HEK293T (cell line): ENCODE data around the gene MAK.

Experiments
- ARNT ChIP-seq: fragments of 450-650 bp; IDR thresholded peaks from 2 replicates; pipeline ENCODE4 v1.6.1; 2017; ENCODE audit warnings: mild to moderate bottlenecking
- BHLHE40 ChIP-seq: fragments of 450-650 bp; IDR thresholded peaks from 2 replicates; pipeline ENCODE4 v1.6.1; 2016; ENCODE audit warnings: mild to moderate bottlenecking, moderate library complexity, borderline replicate concordance
- CTBP1 ChIP-seq: fragments of 450-650 bp; IDR thresholded peaks from 2 replicates; pipeline ENCODE4 v1.6.1; 2016; ENCODE audit warnings: borderline replicate concordance
- ELF4 ChIP-seq: fragments of 450-650 bp; IDR thresholded peaks from 2 replicates; pipeline ENCODE4 v1.6.1; 2017; ENCODE audit warnings: antibody characterized with exemption
- FOXM1 ChIP-seq: fragments of 450-650 bp; IDR thresholded peaks from 2 replicates; pipeline ENCODE4 v1.6.1; 2017; ENCODE audit warnings: mild to moderate bottlenecking, borderline replicate concordance
- HDGF ChIP-seq: fragments of 450-650 bp; IDR thresholded peaks from 2 replicates; pipeline ENCODE4 v1.6.1; 2017; ENCODE audit warnings: antibody characterized with exemption, borderline replicate concordance
- NFRKB ChIP-seq: fragments of 450-650 bp; IDR thresholded peaks from 2 replicates; pipeline ENCODE4 v1.6.1; 2016; ENCODE audit warnings: mild to moderate bottlenecking, moderate library complexity
- SP1 ChIP-seq: fragments of 450-650 bp; IDR thresholded peaks from 2 replicates; pipeline ENCODE4 v1.6.1; 2017
- SUZ12 ChIP-seq: fragments of 450-650 bp; IDR thresholded peaks from 2 replicates; pipeline ENCODE4 v1.6.1; 2016; ENCODE audit warnings: mild to moderate bottlenecking
- TARDBP ChIP-seq: fragments of 450-650 bp; IDR thresholded peaks from 2 replicates; pipeline ENCODE4 v1.6.1; 2016
- TF ChIP-seq, protein P1 (sequence below): fragments of 450-650 bp; IDR thresholded peaks from 2 replicates; pipeline ENCODE4 v1.6.1; 2016

DNA sequence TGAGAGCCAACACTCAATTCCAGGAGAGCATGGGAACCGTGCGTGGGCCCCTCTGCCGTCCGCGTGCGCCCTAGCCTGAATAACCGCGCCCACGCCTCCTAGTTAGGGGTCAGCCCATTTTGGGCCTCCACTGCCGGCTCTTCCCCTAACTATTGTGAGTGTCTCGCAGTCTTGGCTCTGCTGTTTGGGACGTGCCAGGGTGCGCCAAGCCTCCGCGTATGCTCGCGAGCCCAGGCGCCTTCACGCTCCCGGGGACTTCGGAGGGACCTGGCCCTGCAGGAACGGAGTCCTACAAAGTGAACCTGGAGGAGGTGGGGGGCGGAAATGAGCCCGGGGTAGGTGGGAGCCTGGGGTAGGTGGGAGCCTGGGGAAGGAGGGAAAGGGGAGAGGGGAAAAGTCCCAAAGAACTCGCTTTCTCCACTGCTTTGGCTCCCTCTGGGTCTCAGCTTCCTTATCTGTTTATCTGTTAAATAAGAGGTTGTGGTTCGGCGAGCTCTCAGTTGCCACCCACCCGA lies 44.4 kb upstream of the MAK start:
- TF ChIP-seq HDGF (no peak), SP1 (no peak), TARDBP (no peak), ELF4 (no peak), BHLHE40 (no peak), NFRKB (no peak), ARNT (no peak), FOXM1 (no peak), SUZ12 (no peak), CTBP1 (no peak)
- TF ChIP-seq, protein P1, sequence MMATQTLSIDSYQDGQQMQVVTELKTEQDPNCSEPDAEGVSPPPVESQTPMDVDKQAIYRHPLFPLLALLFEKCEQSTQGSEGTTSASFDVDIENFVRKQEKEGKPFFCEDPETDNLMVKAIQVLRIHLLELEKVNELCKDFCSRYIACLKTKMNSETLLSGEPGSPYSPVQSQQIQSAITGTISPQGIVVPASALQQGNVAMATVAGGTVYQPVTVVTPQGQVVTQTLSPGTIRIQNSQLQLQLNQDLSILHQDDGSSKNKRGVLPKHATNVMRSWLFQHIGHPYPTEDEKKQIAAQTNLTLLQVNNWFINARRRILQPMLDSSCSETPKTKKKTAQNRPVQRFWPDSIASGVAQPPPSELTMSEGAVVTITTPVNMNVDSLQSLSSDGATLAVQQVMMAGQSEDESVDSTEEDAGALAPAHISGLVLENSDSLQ, result no peak
